Endothelial cell of umbilical vein (primary cell): ENCODE data around the gene KRT86. TPM values are rescaled to one million over a fixed set of nuclear protein-coding genes. Genes with fewer than 3 reads are reported as not detected.
"Not testable (repeated sequence)": the region's sequence is repeated elsewhere in the genome, so short reads cannot be mapped to it uniquely, and the experiment has no call there.

Source experiments
- BruUV-seq: library from RNA; stranded (reverse); fragments of 400-500 nt; replicated peaks from 2 replicates; lab custom pipeline; 2021; lab: Mats Ljungman, UMichigan
- CTCF ChIA-PET: fragments of 300-600, 350-600 bp; sonication (Branson Sonifier 250); formaldehyde crosslinking; loops from one replicate; lab custom pipeline; 2021; ENCODE audit warnings: antibody characterized with exemption, inconsistent platforms; lab: Charles Lee
- POLR2A ChIA-PET: fragments of 300-600, 350-600 bp; sonication (Branson Sonifier 250); formaldehyde crosslinking; loops from one replicate; lab custom pipeline; 2021; ENCODE audit warnings: antibody characterized with exemption, inconsistent platforms; lab: Charles Lee
- DNase-seq: peaks from one replicate; pipeline ENCODE4 v3.0.0-alpha.2; 2011; ENCODE audit warnings: low read depth, low spot score
- FAIRE-seq: peaks from 2 replicates; lab custom pipeline; 2011; peaks lifted over from hg19 to GRCh38; lab: Jason Lieb, UNC
- H2AFZ ChIP-seq: 2 replicates; pipeline ENCODE4 v1.6.0; 2012; ENCODE audit warnings: low read depth, low read length, control low read depth, inconsistent platforms
- H3K27ac ChIP-seq: 2 replicates; pipeline ENCODE4 v1.5.1; 2011; ENCODE audit warnings: low read depth, mild to moderate bottlenecking, control low read depth, low read length, moderate library complexity; ENCODE audit not compliant: insufficient read depth
- H3K27me3 ChIP-seq, 2 experiments: 2 replicates each; pipeline versions ENCODE4 v1.6.0 to v1.6.1; 2011; ENCODE audit warnings: low read length in 2 of 2, mixed read lengths in 1 of 2; ENCODE audit not compliant: control insufficient read depth in 2 of 2, insufficient read depth in 2 of 2
- H3K36me3 ChIP-seq, 2 experiments: 2 replicates in 1 of 2; 3 replicates in 1 of 2; pipeline ENCODE4 v1.5.1; 2011; ENCODE audit warnings: low read length in 2 of 2, mild to moderate bottlenecking in 1 of 2, moderate library complexity in 1 of 2; ENCODE audit not compliant: control insufficient read depth in 2 of 2, insufficient read depth in 2 of 2; ENCODE audit errors: extremely low read depth in 1 of 2
- H3K4me1 ChIP-seq: 3 replicates; pipeline ENCODE4 v1.5.1; 2011; ENCODE audit warnings: mild to moderate bottlenecking, low read length; ENCODE audit not compliant: control insufficient read depth, insufficient read depth; ENCODE audit errors: extremely low read depth
- H3K4me2 ChIP-seq: 2 replicates; pipeline ENCODE4 v1.6.1; 2011; ENCODE audit warnings: low read length, control low read depth, mixed read lengths; ENCODE audit not compliant: insufficient read depth
- H3K4me3 ChIP-seq, 3 experiments: fragments of 200-600 bp in 1 of 3; sonication (generic), shearing (Covaris generic) in 1 of 3; replicated peaks in 1 of 3; 2 replicates each; pipeline ENCODE4 v1.5.1; 2011 to 2016; ENCODE audit warnings: control low read depth in 3 of 3, low read length in 3 of 3, mild to moderate bottlenecking in 2 of 3, inconsistent platforms in 1 of 3, low read depth in 1 of 3, moderate library complexity in 1 of 3; ENCODE audit not compliant: insufficient read depth in 1 of 3
- H3K79me2 ChIP-seq: 2 replicates; pipeline ENCODE4 v1.6.0; 2012; ENCODE audit warnings: low read length, inconsistent platforms; ENCODE audit not compliant: control insufficient read depth, insufficient read depth
- H3K9ac ChIP-seq: replicated peaks from 2 replicates; pipeline ENCODE3; 2011; ENCODE audit warnings: low read length, control low read depth; ENCODE audit not compliant: insufficient read depth; ENCODE audit errors: extremely low read depth
- H3K9me1 ChIP-seq: replicated peaks from 3 replicates; pipeline ENCODE4 v1.6.0; 2011; ENCODE audit warnings: mild to moderate bottlenecking, low read length; ENCODE audit not compliant: control insufficient read depth, insufficient read depth; ENCODE audit errors: extremely low read depth
- H3K9me3 ChIP-seq: replicated peaks from 2 replicates; pipeline ENCODE4 v1.5.1; 2012; ENCODE audit warnings: low read length, inconsistent platforms; ENCODE audit not compliant: control insufficient read depth, insufficient read depth
- H4K20me1 ChIP-seq: replicated peaks from 2 replicates; pipeline ENCODE3; 2011; ENCODE audit warnings: mild to moderate bottlenecking, low read length; ENCODE audit not compliant: control insufficient read depth, insufficient read depth; ENCODE audit errors: extremely low read depth
- dilution Hi-C: fragments of 300-500 bp; cut with MboI; formaldehyde crosslinking; loops from one replicate; pipeline ENCODE4 v1.15.0; 2019; ENCODE audit warnings: low sequenced_read_pairs; ENCODE audit not compliant: extremely low pct_ligation_motif_present
- intact Hi-C: fragments of 100-400 bp; cut with micrococcal nuclease; formaldehyde crosslinking; loops from one replicate; pipeline ENCODE4 v1.10.0; 2022
- polyA plus RNA-seq, 4 experiments: library from polyadenylated mRNA; depleted of rRNA in 3 of 4; stranded (reverse) in 3 of 4; unstranded in 1 of 4; fragments of >200 nt; gene quantifications; 2 replicates each; pipeline versions ENCODE4 v1.2.1 to v1.2.3, GENCODE V29; 2011 to 2012; ENCODE audit warnings: missing spikeins in 1 of 4
- total RNA-seq: library from RNA; stranded (reverse); gene quantifications from 2 replicates; pipeline ENCODE4 v1.2.3, GENCODE V29; 2021

KRT86 gene
- total and polyA plus RNA-seq, 2 donors (not counting 3 experiments of a cell fraction or from before 2014, with no cell fraction given), result not detected

DNA sequence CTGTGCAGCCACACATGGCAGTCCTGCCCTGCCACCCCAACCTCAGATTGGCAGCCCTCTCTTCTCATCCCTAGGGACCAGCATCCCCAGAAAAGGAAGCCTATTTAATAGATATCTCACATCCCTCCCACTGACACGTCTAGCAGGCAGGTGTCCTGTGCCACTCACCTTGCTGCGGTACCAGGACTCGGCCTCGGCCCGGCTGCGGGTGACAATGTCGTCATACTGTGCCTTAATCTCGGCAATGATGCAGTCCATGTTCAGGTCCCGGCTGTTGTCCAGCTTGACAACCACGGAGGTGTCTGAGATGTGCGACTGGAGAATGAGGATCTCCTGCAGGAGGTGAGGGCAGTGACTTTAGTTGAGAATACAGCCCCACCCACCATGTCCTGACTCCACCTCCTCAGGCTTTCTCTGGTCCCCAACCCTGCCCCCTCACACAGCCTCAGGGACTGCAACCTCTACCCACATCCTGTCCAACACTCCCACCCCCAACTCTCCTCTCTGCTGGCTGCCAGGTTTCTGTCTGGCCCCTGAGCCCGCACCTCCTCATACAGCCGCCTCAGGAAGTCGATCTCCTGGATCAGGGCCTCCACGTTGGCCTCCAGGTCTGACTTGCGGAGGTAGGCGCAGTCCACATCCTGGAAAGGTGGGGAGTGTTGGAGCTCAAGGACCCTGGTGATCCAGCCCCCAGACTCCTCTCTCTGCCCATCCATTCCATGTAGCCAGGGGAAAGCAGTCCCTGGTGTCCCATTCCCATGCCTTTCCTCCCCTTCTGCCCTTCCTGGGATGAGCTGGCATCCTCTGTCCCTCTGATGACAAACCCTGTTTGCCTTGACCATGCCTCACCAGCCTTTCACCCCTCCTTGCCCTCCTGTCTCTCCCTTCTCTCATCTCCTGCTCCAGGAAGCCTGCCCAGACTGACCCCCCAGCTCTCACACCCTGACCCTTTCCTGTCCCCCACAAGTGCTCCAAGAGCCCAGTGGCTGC lies 13.7 kb downstream of the KRT86 start:
- not testable (repeated sequence) for BruUV-seq

GRCh38 chr12:52290483-52291134 lies 16.2 kb downstream of the KRT86 start:
- intact Hi-C loops, result loop anchor here (5.0 kb wide), 1 partner anchor 532 kb away; no protein-coding TSS in a partner anchor
- H3K79me2 ChIP-seq, H3K4me2 ChIP-seq, dilution Hi-C loops, CTCF ChIA-PET, FAIRE-seq, H3K27ac ChIP-seq, H3K9ac ChIP-seq, H2AFZ ChIP-seq, H4K20me1 ChIP-seq, H3K9me1 ChIP-seq, H3K9me3 ChIP-seq, BruUV-seq, DNase-seq, H3K4me1 ChIP-seq, H3K36me3 ChIP-seq, POLR2A ChIA-PET, H3K4me3 ChIP-seq: not testable (repeated sequence)
- peaks cover 20 to 31% of the 10 kb centered on the region in 2 experiments for H3K27me3 ChIP-seq

More for the DNA sequence above, 13.7 kb downstream of the KRT86 start:
- peaks cover 11 to 15% of the 10 kb centered on the region in 2 experiments for H3K27me3 ChIP-seq
- DNase-seq, H3K4me1 ChIP-seq, H3K27ac ChIP-seq, H3K79me2 ChIP-seq, H3K9me1 ChIP-seq, H3K9me3 ChIP-seq, H3K36me3 ChIP-seq, H3K9ac ChIP-seq, dilution Hi-C loops, H3K4me2 ChIP-seq, H3K4me3 ChIP-seq, intact Hi-C loops, H4K20me1 ChIP-seq, H2AFZ ChIP-seq, POLR2A ChIA-PET: not testable (repeated sequence)
- FAIRE-seq, result peak; percentile 21
- CTCF ChIA-PET, result interaction anchor here (1.1 kb wide), 1 partner anchor 9 kb away, joined by 5 read pairs; no protein-coding TSS in a partner anchor
